ENCODE data around the gene TMEM218.
A peak's percentile ranks its signal among the peaks of the same experiment; 100 is the strongest.

Gene TMEM218

GRCh38 chr11:125071846-125072217 is 39.6 kb downstream of the TMEM218 start:
- H3K9me3 Mint-ChIP-seq, result no peaks in the 10 kb centered on the region
- H3K4me1 Mint-ChIP-seq, result peaks cover 23% of the 10 kb centered on the region
- H3K27me3 Mint-ChIP-seq (ENCODE audit: low read depth), result peaks cover 13% of the 10 kb centered on the region
- TF ChIP-seq CTCF (IDR thresholded peaks at IDR 0.05; ENCODE audit: unreplicated experiment in 3 of 3), result no peak
- H3K27ac Mint-ChIP-seq, result no peak overlapping the region
- H3K4me3 Mint-ChIP-seq, result no peak overlapping the region
- H3K36me3 Mint-ChIP-seq (ENCODE audit: low read depth), result no peaks in the 10 kb centered on the region

GRCh38 chr11:125071435-125071834 is 40.0 kb downstream of the TMEM218 start:
- no peak for TF ChIP-seq CTCF (IDR thresholded peaks at IDR 0.05; ENCODE audit: unreplicated experiment in 3 of 3)
- peaks cover 14% of the 10 kb centered on the region for H3K27me3 Mint-ChIP-seq (ENCODE audit: low read depth)
- H3K4me3 Mint-ChIP-seq, result no peak overlapping the region
- H3K9me3 Mint-ChIP-seq, result no peaks in the 10 kb centered on the region
- no peaks in the 10 kb centered on the region for H3K36me3 Mint-ChIP-seq (ENCODE audit: low read depth)
- peaks cover 23% of the 10 kb centered on the region for H3K4me1 Mint-ChIP-seq
- H3K27ac Mint-ChIP-seq, result peak overlapping the region in 1 of 3 experiments; percentile 45

GRCh38 chr11:125070699-125071254 is 40.6 kb downstream of the TMEM218 start:
- TF ChIP-seq CTCF (IDR thresholded peaks at IDR 0.05; ENCODE audit: unreplicated experiment in 3 of 3), result no peak
- peak overlapping the region in 1 of 3 experiments; percentile 45 for H3K27ac Mint-ChIP-seq
- H3K9me3 Mint-ChIP-seq, result no peaks in the 10 kb centered on the region
- H3K4me1 Mint-ChIP-seq, result peaks cover 23% of the 10 kb centered on the region
- H3K4me3 Mint-ChIP-seq, result no peak overlapping the region
- no peaks in the 10 kb centered on the region for H3K36me3 Mint-ChIP-seq (ENCODE audit: low read depth)
- peaks cover 20% of the 10 kb centered on the region for H3K27me3 Mint-ChIP-seq (ENCODE audit: low read depth)

- H3K9me3 Mint-ChIP-seq, result no peaks in the 10 kb centered on the region
- H3K36me3 Mint-ChIP-seq (ENCODE audit: low read depth), result no peaks in the 10 kb centered on the region
- H3K27me3 Mint-ChIP-seq (ENCODE audit: low read depth), result peaks cover 30% of the 10 kb centered on the region
- H3K4me1 Mint-ChIP-seq, result peaks cover 23% of the 10 kb centered on the region
- H3K27ac Mint-ChIP-seq, result no peak overlapping the region
- TF ChIP-seq CTCF (IDR thresholded peaks at IDR 0.05; ENCODE audit: unreplicated experiment in 3 of 3), result no peak
- no peak overlapping the region for H3K4me3 Mint-ChIP-seq
Observed at GRCh38 chr11:125069796-125070195, 41.6 kb downstream of the TMEM218 start.

- H3K27ac Mint-ChIP-seq, result no peak overlapping the region
- TF ChIP-seq CTCF (IDR thresholded peaks at IDR 0.05; ENCODE audit: unreplicated experiment in 3 of 3), result no peak
- H3K4me3 Mint-ChIP-seq, result no peak overlapping the region
- no peaks in the 10 kb centered on the region for H3K36me3 Mint-ChIP-seq (ENCODE audit: low read depth)
- H3K9me3 Mint-ChIP-seq, result no peaks in the 10 kb centered on the region
- peaks cover 23% of the 10 kb centered on the region for H3K4me1 Mint-ChIP-seq
- peaks cover 36% of the 10 kb centered on the region for H3K27me3 Mint-ChIP-seq (ENCODE audit: low read depth)
Observed at GRCh38 chr11:125069008-125069407, 42.4 kb downstream of the TMEM218 start.

- no peaks in the 10 kb centered on the region for H3K9me3 Mint-ChIP-seq
- H3K27me3 Mint-ChIP-seq (ENCODE audit: low read depth), result peaks cover 40% of the 10 kb centered on the region
- H3K4me3 Mint-ChIP-seq, result no peak overlapping the region
- no peak for TF ChIP-seq CTCF (IDR thresholded peaks at IDR 0.05; ENCODE audit: unreplicated experiment in 3 of 3)
- no peaks in the 10 kb centered on the region for H3K36me3 Mint-ChIP-seq (ENCODE audit: low read depth)
- no peak overlapping the region for H3K27ac Mint-ChIP-seq
- peaks cover 23% of the 10 kb centered on the region for H3K4me1 Mint-ChIP-seq
Observed at GRCh38 chr11:125068368-125068767, 43.1 kb downstream of the TMEM218 start.
